Measurements from ENCODE around the gene HECTD2. TPM values are rescaled to one million over a fixed set of nuclear protein-coding genes. Genes with fewer than 3 reads are reported as not detected.
A peak's percentile ranks its signal among the peaks of the same experiment; 100 is the strongest.
"Not testable (repeated sequence)": the region's sequence is repeated elsewhere in the genome, so short reads cannot be mapped to it uniquely, and the experiment has no call there.

Gene HECTD2
- total RNA-seq, 1 donor from 2014 or later, result 5.5 TPM

DNA sequence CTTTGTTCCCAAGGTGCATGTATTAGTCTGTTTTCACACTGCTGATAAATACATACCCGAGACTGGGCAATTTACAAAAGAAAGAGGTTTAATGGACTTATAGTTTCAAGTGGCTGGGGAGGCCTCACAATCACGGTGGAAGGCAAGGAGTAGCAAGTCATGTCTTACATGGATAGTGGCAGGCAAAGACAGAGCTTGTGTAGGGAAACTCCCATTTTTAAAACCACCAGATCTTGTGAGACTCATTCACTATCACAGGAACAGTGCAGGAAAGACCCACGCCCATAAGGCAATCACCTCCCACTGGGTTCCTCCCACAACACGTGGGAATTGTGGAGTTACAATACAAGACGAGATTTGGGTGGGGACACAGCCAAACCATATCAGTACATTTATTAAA lies 129.8 kb downstream of the HECTD2 start:
- ATAC-seq, result no peak

DNA sequence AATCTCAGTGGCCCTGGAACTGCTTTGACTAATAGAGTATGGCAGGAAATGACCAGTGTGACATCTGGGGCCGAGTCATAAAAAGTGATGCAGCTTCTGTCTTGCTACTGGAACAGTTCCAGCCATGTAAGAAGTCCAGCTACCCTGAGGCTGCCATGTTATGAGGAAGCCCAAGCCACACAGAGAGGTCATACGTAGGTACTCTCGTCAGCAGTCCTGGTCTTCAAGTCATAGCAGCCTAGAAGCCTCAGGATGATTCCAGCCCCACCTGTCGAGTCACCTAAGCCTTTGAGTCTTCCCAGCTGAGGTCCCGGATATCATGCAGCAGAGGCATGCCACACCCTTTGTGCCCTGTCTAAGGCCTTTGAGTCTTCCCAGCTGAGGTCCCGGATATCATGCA lies 130.6 kb downstream of the HECTD2 start:
- peak; percentile 96 for ATAC-seq

DNA sequence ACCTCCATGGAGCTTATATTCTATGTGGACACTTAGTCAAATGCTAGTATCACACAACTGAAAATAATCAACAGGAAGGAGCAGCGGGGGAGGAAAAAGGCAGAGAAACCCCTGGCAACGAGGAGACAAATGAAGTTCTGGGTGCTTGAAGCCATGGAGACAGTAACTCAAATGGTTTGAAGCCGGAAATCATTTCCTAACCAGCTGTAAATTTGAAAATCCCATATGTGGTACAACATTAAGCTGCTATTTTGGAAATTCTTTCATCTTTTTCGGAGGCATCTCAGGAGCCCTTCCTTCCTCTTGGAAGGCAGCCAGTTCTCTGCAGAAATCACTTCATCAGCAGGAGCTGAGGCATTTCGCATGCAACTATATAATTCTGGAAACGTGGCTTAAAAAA lies 131.3 kb downstream of the HECTD2 start:
- ATAC-seq, result no peak

DNA sequence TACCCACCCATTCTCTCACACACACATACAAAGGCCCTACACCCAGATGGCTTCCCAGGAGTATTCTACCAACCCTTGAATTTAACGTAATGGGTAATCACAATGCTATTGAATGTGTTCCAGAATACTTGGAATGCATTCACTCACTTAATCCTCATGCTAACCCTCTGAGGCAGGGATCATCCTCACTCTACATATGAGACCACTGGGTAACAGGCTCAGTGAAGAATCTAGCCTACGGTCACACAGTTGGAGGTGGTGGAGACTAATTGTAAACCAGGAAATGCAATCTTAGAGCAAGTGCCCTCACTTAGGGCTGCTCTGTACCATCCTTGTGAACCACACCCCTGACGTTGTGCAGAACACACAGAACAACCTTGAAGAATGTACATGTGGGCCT lies 135.2 kb downstream of the HECTD2 start:
- no peak for ATAC-seq

DNA sequence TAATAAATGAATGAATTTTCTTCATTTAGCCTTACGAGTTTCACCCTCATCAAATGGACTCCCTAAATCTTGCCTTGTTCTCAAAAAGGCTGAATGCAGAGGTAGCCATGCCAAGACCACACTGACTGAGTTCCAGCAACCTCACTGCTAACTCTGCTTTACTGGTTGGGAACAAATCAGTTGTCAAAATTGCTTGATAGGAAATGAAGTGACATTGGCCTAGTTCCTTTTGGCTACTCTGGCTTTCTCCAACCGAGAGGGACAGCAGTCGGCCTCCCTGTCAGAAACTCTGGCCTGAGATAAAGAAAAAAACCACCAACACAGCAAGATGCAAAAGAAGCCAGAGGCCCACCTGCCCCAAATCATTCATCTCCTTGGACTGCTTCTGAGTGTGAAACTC lies 135.7 kb downstream of the HECTD2 start:
- no peak for ATAC-seq

DNA sequence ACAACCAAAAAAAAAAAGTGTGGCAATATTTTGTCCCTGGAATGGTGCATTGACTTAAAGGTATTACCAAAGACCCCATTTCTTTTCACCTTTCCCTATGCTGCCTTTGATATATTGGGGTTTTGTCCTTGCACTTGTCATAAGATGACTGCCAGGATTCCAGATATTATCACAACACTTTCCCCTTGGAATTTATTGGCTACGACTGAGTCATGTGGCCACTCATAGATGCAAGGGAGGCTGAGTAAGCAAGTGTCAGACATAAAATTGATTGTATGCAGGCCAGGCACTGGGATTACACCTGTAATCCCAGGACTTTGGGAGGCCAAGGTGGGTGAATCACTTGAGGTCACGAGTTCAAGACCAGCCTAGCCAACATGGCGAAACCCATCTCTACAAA lies 139.1 kb downstream of the HECTD2 start:
- ATAC-seq, result peak; percentile 67

DNA sequence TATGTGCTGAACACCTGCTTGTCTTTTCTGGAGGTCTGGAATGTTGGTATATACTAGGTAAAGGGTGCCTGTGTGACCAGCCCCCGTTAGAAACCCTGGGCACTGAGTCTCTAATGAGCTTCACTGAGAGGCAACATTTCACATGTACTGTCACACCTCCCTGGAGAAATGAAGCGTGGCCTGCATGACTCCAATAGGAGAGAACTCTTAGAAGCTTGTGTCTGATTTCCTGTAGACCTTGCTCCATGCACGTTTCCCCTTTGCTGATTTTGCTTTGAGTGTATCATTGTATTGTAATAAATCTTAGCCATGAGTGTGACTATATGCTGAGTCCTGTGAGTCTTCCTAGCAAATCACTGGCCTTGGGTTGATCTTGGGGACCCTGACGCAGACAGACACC lies 139.9 kb downstream of the HECTD2 start:
- peak; percentile 43 for ATAC-seq

DNA sequence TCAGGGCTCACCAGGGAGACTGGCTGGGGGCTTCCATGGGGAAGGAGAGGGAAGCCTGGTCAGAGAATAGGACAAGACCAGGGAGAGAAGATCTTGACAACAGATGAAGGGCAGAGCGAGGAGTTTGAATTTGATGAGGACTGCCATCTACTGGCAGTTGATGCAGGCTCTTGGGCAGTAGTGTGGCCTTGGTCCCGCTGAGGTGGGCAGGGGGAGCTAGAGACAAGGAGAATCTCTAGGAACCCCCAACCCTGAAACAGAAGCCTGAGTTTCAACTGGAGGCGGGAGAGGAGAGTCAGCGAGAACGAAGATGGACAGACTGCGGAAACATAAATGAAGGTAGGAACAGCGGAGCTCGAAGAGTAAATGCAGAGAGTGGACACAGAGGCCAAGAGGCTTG lies 141.7 kb downstream of the HECTD2 start:
- ATAC-seq, result peak; percentile 22

DNA sequence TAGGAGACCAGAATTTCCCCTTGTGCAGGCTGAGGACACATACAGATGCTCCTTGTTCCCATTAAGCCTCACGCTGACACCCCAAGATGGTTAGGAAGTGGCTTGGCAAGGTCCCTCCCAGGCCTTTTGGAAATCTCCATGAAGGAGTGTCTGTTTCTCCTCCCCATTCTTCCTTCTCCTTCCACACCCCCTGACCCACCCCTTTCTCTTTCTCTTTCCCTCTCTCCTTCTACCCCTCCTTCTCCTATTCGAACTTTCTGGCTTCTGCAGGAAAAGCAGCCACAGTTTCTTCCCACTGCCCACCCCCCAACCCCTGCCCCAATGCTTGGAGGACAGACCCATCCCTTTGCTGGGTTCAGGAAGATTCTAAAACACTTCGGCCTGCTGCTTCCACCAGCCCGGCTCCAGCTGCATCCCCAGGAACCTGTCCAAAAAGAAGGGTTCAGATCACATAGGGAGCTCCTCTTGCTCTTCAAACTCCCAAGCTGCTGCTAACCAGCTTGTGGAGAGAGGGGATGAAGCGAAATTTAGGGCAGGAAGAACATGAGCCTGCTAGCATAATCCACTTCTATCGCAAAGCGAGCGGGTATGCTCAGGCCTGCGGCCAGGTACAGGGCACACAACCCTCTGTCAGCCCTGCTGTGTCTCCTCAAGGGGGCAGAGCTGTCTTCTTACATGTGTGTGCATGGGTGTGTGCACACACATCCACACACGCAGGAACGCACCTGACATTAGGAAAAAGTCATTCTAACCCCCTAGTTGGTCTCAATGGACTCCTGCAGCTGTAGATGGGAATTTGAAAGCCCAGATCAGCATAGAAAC lies 142.3 kb downstream of the HECTD2 start:
- peak; percentile 44 for ATAC-seq

DNA sequence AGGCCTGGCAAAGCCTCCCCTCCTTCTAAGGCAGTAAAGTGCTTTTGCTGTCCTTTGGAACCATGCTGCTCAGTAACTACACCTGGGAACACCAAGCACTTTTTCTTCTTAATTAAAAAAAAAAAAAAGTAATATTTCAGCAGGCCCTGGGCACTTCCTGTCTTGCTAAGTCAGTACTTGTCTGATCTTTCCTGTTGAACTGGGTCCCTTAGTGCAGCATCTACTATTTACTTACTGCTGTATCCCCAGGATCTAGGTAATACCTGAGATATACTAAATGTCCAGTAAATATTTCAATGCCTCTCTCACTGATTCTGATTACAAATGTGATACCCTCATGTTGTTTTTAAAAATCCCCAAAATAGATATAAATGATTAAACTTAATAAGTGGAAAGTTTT lies 145.3 kb downstream of the HECTD2 start:
- ATAC-seq, result peak; percentile 84

DNA sequence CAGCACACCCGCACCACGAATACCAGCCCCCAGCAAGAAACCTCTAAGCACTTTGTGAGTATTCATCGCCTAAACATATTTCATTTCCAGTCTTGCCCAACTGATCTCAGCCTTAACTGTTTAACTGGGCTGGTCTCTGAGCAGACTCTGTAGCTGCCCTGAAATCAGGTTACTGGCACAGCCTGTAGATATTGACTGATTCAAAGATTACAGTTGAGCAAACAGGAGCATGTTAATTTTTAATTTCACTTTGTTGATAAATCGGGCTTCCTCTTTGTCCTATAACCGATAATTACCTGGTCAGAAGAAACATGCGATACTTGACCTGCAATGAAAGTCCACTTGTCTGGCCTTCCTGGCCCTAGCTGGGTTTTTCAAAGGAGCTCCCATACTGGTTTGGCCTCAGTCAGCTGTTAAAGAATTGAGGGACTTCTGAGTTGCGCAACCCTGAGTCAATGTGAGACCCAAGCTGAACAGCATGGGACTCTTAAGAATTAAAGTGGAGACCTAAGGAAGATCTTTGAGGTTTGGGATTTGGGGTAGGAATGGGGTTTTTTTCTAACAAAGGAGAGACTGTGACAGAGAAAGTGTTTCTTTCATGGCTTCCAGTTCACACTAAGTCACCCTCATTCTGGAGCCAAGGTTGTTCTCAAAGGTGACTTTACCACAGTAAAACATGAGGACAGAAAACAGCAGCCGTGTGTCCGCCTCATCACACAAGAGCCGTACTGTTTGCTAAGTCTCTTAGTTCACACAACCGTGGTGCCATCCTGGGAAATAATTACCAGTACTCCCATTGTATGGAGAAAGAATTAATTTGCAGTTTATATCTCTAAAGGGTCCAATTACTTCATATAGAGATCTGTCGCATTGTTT lies 146.8 kb downstream of the HECTD2 start:
- ATAC-seq, result no peak

DNA sequence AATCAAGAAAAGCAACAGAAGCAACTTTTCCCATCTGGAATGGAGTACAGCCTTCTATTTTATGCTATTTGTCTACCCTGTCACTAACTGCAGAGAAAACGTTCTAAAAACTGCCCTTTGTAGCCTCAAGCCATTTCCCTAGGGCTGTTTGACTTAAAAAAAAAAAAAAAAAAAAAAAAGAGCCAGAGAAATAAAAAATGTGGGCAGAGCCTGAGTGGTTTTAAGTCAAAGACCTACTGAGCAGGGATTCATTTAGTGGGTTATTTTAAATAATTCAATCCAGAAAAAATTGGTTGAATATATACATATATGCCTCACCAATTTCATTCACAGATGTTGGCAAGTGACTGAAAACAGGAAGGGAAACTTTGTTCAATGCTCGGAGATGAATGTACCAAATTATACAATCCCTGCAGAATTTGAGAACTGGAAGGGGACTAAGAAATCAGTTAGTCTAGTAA lies 147.5 kb downstream of the HECTD2 start:
- no peak for ATAC-seq

DNA sequence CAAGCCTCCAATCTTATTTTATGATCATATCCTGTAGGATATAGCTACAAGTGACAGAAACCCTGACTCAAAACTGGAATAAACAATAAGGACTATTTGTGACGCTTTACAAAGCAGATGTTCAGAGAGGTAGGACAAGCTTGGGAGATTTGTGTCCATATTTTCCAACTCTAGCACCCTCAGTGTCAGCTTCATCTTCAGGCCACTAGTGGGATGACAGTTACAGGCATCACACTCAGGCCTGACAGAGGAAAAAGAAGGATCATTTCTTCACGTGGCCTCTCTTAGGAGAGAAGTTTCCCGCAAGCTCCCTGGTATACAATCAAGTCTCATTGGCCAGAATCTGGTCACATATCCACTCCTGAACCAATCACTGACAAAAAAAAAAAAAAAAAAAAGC lies 148.3 kb downstream of the HECTD2 start:
- ATAC-seq, result no peak

DNA sequence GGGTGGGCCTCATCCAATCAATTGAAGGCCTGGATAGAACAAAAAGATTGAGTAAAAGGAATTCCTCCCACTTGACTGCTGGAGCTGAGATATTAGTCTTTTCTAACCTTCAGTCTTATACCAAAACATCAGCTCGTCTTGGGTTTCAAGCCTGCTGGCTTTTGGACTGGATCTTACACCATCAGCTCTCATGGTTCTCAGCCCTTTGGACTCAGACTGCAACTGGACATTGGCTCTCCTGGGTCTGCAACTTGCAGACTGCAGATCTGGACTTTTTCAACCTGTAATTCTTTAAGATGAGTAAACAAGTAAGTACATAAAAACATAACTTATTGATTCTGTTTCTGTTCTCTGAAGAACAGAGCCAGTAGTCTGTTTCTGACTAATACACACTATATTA lies 149.0 kb downstream of the HECTD2 start:
- no peak for ATAC-seq

DNA sequence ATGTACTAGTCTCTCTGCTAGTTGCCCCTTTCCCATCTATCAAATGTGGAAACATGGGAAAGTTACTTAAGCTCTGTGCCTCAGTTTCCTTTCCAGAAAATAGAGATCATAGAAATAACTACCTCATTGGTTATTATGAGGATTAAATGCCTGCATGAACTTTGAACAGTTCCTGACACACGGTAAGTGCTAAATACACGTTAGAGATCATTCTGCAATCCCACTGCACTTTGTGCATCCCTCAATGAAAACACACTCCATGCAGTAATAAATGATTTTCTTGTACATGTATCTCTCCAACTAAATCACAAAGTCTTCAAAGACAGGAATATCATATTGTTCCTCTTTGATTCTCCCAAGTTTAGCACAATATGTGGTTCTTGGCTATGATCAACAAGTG lies 149.6 kb downstream of the HECTD2 start:
- no peak for ATAC-seq

DNA sequence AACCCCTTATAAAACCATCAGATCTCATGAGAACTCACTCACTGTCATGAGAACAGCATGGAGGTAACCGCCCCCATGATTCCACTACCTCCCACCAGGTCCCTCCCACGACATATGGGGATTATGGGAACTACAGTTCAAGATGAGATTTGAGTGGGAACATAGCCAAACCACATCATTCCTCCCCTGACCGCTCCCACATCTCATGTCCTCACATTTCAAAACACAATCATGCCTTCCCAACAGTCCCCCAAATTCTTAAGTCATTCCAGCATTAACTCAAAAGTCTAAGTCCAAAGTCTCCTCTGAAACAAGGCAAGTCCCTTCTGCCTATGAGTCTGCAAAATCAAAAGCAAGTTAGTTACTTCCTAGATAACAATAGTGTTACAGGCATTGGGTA lies 150.7 kb downstream of the HECTD2 start:
- not testable (repeated sequence) for ATAC-seq

DNA sequence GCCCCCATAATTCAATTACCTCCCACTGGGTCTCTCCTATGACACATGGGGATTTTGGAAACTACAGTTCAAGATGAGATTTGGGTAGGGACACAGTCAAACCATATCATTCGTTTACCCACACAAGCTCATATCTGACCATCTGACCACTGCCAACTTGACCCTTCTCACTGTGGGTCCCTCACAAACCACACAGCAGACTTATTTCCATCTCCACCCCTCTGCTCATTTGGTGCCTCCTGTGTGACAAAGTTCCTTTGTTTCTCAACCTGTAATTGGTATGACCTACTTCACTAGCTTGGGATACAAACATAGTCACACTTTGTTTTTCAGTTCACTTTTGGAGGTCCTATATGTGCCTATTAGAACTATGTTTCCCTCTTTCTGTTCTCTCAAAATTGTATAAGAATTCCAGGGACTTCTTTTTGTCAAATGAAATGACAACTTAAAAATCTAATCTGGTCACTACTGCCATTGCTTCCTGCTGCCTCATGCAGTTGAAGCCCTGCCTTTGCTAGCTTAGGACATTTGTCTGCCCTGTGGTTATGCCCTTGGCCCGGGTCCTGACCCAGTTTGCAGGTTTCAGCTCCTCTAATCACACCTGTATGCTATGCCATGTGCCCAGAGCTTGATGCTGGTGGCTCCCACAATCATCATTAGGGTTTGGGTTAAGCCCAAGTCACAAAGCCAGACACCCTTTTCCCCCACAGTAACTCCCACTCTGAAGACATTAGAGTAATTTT lies 152.9 kb downstream of the HECTD2 start:
- no peak for ATAC-seq

DNA sequence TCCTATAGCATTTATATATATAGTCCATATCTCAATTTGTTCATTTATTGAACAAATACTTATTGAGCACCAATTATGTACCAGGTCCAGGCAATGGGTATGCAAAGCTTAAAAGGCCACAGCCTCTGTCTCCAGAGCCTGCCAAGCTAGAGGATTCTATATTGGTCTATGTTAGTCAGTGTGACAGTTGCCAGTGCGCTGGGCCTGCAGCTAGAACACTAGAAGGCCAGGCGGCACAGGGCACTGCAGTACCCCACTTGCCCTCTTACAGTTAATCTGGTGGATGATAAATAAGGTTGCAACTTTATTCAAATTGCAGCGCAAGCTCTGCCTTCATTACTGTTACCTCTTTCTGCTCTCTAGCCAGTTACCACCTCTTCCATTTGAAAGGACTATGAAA lies 153.9 kb downstream of the HECTD2 start:
- no peak for ATAC-seq

Other genes with a start within 250 kb of the HECTD2 start
- 18.1 TPM for gene PCGF5, start 189.7 kb upstream of the HECTD2 start, total RNA-seq
- gene PPP1R3C, start 222.7 kb downstream of the HECTD2 start, total RNA-seq, result 91.9 TPM

All from esophagus mucosa (tissue), 1 donor.